ENCODE results near the gene IKBKG.
"Not testable (repeated sequence)": the region's sequence is repeated elsewhere in the genome, so short reads cannot be mapped to it uniquely, and the experiment has no call there.

IKBKG gene

GRCh38 chrX:154602766-154603437, 55.5 kb downstream of the IKBKG start:
- DNase-seq (ENCODE audit: low read depth in 4 of 4, low spot score in 1 of 4): no peak

GRCh38 chrX:154603438-154604430, 56.3 kb downstream of the IKBKG start:
- DNase-seq (ENCODE audit: low read depth in 4 of 4, low spot score in 1 of 4): no peak

- DNase-seq (ENCODE audit: low read depth in 4 of 4, low spot score in 1 of 4): no peak
Measured at GRCh38 chrX:154605566-154605965, 58.1 kb downstream of the IKBKG start.

GRCh38 chrX:154607370-154607769, 60.0 kb downstream of the IKBKG start:
- DNase-seq (ENCODE audit: low read depth in 4 of 4, low spot score in 1 of 4): no peak

GRCh38 chrX:154607976-154608375, 60.6 kb downstream of the IKBKG start:
- not testable (repeated sequence) for DNase-seq (ENCODE audit: low read depth in 4 of 4, low spot score in 1 of 4)

GRCh38 chrX:154608823-154609222, 61.4 kb downstream of the IKBKG start:
- not testable (repeated sequence) for DNase-seq (ENCODE audit: low read depth in 4 of 4, low spot score in 1 of 4)

- DNase-seq (ENCODE audit: low read depth in 4 of 4, low spot score in 1 of 4): not testable (repeated sequence)
Measured at GRCh38 chrX:154611146-154611545, 63.7 kb downstream of the IKBKG start.

- DNase-seq (ENCODE audit: low read depth in 4 of 4, low spot score in 1 of 4): not testable (repeated sequence)
Measured at GRCh38 chrX:154613586-154613985, 66.2 kb downstream of the IKBKG start.

Data from stimulated activated CD4-positive, alpha-beta T cell treated with anti-CD3 and anti-CD28 coated beads, Interleukin-1b, Interleukin-23, amount 100 ng/mL, for 24 hours (primary cell).